Stimulated activated CD4-positive, alpha-beta T cell treated with anti-CD3 and anti-CD28 coated beads, Interleukin-1b, Interleukin-23, amount 100 ng/mL, for 48 hours (primary cell): ENCODE data around the gene CD101.
"Not testable (repeated sequence)": the region's sequence is repeated elsewhere in the genome, so short reads cannot be mapped to it uniquely, and the experiment has no call there.

Experiments
- DNase-seq: peaks from one replicate; pipeline ENCODE4 v3.0.0-alpha.2; 2020

Gene CD101, protein sequence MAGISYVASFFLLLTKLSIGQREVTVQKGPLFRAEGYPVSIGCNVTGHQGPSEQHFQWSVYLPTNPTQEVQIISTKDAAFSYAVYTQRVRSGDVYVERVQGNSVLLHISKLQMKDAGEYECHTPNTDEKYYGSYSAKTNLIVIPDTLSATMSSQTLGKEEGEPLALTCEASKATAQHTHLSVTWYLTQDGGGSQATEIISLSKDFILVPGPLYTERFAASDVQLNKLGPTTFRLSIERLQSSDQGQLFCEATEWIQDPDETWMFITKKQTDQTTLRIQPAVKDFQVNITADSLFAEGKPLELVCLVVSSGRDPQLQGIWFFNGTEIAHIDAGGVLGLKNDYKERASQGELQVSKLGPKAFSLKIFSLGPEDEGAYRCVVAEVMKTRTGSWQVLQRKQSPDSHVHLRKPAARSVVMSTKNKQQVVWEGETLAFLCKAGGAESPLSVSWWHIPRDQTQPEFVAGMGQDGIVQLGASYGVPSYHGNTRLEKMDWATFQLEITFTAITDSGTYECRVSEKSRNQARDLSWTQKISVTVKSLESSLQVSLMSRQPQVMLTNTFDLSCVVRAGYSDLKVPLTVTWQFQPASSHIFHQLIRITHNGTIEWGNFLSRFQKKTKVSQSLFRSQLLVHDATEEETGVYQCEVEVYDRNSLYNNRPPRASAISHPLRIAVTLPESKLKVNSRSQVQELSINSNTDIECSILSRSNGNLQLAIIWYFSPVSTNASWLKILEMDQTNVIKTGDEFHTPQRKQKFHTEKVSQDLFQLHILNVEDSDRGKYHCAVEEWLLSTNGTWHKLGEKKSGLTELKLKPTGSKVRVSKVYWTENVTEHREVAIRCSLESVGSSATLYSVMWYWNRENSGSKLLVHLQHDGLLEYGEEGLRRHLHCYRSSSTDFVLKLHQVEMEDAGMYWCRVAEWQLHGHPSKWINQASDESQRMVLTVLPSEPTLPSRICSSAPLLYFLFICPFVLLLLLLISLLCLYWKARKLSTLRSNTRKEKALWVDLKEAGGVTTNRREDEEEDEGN

DNA sequence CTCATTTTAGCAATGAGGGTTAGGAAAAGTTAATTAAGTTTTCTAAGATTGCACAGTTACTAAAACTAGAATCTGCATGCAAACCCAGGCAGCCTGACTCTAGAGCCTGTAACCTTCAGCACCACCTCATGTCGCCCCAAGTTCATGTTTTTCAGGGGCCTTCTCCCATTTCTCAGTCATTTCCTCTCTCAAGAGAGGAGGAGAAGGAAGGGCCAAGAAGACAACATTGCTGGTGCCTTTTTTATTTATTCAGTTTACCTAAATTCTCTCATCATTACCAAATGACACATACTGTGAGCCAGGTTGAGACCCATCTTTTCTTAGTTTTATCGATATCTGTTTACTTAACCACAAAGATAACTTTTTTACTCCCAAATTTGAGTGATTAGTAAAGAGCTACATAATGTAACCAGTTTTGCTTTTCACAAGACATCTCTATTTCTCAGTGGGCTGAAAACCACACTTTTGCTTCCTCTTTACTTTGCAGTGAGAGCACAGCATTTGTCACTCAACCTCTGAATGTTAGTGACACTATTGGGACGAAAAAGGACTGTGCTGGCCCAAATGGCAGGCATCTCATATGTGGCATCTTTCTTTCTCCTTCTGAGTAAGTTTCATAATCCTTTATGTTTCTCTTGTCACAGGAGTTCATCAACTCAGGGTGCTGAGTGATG, at the start of gene CD101:
Gene CD101 (plus strand): TSS at position 507 of the 674 bp plus-strand sequence. CDS start 58 bp downstream, at position 565.
- DNase-seq, result peak; percentile 66

DNA sequence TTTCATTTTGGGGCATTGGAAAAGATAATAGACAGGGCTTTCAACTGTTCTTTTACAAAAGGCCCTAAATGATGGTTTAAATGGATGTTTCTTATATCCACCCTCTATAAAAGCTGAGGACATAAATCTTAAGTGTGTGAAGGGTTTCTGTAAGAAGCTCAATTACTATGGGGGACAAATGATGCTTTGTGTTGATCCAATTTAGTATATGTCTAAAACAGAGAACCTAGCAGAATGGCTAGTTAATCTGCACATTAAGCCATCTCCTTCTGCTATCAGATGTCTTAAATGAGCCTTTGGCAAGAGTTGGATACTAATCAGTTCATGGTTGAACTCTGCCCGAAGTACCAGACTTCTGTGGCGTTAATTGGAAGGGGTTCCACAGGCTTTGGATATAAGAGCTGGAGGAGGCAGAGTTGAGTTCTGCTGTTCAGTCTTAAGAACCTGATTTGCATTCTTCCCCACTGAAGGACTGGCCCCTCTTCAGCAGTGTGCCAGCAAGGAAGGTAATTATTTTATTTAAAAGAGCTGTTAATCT, 48.8 kb upstream of the CD101 start:
- DNase-seq, result no peak

DNA sequence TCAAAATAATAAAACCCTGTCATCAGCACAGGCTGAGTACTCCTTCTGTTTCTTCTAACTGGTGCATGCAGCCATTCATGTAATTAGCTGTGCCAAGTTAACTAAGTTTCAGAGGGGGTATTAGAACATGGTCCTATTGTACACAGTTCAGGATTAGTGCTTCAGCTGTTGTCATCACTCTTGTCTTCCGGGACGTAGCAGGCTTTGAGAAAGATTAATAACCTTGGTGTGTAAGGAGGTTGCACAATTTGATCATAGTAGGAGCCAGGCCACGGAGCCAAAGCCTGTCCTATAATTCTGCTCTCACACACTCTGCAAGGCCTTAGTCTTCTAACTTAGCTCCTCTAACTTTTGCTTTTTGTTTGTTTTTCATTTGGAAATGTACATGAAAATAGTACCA, 47.1 kb upstream of the CD101 start:
- no peak for DNase-seq

DNA sequence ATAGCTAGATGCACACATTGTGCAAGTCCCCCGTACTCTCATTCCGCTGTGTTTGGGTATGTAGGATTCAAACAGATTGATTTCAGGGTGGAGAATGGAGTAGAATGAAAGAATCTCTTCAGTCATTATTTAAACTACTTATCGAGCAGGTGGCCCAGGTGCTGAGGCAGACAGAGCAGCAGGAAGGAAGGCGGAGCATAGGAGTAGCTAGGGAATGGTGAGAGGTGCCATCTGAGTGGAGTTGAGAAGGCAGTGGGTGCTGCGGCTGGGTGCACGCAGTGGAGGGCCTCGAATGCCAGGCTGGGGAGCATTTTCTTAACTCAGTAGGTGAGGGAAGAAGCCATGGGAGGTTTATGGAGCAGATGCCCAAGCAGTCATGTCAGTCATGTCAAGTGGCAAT, 45.2 kb upstream of the CD101 start:
- no peak for DNase-seq

DNA sequence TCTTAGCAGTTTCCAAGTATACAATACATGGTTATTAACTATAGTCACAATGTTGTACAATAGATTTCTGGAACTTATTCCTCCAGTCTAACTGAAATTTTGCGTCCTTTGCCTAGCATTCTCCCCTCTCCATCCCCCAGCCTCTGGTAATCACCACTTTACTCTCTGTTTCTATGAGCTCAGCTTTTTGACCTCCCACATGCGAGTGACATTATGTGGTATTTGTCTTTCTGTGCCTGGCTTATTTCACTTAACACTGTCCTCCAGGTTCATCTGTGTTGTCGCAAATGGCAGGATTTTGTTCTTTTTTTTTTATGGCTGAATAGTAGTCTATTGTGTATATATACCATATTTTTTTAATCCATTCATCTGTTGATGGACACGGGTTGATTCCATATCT, 43.9 kb upstream of the CD101 start:
- DNase-seq, result no peak

DNA sequence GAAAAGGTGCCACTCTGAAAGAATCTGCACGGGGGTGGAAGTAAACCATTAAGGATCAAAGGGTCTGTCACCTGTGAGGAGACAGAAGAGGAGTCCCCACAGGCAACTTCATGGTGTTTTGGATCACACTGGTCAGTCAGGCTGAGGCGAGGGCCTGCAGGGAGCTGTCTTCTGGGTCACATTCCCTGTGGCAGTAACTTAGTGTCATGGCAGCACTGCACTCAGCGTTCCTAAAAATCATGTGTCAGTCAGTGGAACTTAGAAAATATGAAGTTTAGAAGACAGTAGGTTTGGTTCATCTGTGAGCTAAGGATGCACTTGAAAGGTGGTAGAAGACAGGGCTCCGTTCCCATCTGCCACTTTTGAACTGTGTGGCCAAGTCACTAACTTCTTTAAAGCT, 43.5 kb upstream of the CD101 start:
- DNase-seq, result no peak

DNA sequence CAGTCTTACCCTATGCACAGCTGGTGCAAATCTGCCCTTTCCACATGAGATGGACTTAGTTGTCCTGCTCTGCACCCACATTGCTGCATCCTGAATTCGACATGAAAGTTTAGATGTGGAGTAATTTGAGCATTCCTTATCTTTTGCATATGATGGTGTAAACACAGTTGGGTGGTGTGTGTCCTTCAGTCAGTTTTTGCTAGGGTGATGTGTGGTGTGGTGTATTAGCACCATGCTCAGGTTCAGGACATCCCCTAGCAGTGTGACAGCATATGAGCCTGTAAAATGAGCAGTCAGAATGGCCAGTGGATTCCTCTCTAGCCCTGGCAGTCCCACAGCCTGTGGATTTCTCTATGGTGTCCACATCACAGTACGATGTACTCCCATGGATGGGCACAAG, 42.6 kb upstream of the CD101 start:
- no peak for DNase-seq

DNA sequence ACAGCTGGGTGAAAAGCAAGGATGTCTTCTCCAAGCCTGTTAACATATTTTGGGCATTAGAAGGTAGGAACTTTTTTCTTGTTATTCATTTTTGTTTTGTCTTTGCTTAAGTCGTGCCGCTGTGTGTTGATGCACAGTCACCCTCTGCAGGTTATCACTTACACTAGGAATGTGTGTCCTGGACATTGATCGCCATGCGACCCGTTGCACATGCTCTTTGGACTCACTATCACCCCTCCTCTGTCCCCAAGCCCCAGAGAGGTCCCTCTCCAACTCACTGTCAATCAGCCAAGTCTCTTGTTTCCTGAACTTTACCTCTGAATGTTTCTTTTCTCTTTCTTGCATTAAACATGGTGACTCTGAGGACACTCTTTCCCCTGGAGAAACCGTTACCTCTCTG, 40.0 kb upstream of the CD101 start:
- no peak for DNase-seq

DNA sequence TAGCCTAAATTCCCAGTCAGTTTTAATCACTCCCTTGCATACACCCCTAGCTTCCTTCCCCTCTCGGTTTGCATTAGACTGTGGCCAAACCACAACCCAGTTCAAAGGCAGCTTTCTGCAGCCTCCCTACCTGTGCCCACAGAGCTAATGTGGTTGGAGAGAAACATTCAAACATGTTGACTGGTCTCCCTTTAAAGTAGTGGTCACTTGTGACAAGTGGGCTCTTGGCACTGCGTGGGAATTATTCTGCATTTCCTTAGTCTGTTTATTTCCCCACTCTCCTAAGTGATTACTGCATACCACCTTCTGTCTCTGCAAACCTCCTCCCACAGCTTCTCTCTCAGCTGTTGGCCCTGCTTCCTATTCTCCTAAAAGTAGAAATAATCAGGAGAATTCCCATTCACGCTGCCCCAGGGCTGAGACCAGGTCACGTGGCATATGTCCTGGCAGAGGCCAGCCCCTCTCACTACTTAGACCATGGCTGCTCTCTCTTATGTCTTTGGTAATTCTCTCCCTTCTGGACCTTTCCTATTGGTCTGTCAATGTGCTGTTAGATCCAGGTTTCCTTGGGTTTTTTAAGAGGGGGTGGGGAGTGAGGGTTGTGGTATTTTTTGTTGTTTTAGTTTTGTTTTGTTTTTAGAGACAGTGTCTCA, 38.4 kb upstream of the CD101 start:
- DNase-seq, result no peak

DNA sequence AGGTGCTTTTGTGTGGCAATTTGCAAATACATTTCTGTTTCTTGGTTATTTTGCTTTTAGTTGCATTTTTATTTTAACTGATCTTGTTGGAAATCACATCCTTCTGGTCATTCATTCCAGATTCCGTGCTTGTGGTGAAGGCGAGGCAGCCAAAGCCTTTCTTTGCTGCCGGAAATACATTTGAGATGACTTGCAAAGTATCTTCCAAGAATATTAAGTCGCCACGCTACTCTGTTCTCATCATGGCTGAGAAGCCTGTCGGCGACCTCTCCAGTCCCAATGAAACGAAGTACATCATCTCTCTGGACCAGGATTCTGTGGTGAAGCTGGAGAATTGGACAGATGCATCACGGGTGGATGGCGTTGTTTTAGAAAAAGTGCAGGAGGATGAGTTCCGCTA, 34.8 kb upstream of the CD101 start:
- no peak for DNase-seq

DNA sequence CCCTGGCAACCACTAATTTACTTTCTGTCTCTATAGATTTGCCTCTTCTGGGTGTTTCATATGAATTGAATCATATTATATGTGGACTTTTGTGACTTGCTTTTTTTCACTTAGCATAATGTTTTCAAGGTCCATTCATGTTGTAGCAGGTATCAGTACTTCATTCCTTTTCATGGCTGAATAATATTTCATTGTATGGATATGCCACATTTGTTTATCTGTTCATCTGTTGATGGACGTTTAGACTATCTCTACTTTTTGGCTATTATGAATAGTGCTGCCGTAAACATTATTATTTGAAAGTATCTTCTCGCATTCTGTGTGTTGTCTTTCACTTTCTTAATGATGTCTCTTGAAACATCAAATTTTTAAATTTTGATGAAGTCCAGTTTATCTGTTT, 32.8 kb upstream of the CD101 start:
- no peak for DNase-seq

DNA sequence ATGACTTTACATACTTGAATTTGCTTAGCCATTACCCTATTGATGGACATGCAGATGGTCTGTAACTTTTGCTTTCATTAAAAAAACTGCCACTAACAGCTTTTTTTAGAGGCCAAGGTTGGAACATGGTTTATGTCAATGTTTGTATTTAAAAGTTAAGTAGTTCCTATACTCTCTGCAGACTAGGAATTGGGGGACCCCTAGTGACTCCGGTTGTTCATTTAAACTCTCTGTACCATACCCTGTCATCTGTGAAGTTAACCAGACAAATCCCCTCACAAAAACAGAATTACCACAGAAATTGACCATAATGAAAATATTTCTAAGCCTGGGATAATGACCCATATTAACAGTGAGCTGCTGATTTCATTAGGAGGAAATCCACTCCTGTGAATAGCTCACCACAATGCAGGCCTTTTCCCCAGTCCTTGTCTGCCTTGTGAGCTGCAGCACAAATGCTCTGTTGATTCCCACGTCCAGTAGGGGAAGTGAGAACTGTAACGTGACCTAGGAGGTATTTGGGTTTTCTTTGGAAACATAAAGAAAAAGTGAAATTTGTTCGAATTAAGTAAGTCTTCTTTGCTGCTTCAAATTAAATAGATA, 30.2 kb upstream of the CD101 start:
- no peak for DNase-seq

DNA sequence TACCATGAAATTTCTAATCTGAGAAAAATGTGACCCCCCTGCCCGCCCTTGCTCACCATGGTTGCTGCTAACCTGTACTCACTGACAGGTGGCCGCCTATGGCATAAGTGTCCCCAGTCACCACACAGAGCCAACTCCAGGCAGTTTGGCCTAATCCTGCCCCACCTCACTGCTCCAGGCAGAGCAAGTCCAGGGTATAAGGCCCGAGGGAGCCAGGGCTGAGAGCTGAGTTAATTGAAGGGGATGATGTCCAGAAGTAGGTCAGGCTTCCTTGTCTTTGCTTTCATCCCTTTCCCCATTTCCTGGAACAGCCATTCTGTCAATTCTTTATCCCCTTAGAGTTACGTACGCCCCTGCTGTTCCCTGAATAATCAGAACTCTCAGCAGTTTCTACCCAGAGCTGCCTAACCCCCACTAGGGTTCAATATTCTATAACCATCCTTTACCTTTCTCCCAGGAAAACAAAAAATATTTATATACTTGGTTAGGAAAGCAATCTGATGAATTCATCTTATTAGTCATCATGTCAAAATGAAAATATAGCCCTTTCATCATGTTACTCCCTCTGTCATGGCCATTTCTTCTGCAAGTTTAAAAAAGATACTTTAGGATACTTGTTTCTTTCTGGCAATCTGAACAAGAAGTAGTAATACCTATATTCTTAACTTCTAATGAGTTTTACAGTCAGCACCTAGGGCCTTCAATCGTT, 29.4 kb upstream of the CD101 start:
- no peak for DNase-seq

DNA sequence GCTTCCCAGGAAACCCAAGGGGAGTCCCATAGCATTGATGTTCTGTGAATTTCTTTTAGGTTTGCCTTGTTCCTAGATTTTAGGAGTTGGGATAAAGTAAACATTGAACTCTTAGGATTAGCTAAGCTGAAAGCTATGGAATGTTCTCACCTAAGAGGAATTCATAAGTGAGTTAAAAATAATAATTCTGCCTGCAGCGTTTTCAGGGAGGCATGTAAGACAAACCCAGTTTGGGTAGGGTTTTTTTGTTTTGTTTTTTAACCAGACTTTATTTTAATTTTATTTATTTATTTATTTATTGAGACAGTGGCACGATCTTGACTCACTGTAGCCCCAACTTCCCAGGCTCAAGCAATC, 28.9 kb upstream of the CD101 start:
- DNase-seq, result no peak

DNA sequence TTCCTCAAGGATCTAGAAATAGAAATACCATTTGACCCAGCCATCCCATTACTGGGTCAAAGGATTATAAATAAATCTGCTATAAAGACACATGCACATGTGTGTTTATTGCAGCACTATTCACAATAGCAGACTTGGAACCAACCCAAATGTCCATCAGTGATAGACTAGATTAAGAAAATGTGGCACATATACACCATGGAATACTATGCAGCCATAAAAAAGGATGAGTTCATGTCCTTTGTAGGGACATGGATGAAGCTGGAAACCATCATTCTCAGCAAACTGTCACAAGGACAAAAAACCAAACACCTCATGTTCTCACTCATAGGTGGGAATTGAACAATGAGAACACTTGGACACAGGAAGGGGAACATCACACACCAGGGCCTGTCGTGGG, 21.3 kb upstream of the CD101 start:
- DNase-seq, result not testable (repeated sequence)

DNA sequence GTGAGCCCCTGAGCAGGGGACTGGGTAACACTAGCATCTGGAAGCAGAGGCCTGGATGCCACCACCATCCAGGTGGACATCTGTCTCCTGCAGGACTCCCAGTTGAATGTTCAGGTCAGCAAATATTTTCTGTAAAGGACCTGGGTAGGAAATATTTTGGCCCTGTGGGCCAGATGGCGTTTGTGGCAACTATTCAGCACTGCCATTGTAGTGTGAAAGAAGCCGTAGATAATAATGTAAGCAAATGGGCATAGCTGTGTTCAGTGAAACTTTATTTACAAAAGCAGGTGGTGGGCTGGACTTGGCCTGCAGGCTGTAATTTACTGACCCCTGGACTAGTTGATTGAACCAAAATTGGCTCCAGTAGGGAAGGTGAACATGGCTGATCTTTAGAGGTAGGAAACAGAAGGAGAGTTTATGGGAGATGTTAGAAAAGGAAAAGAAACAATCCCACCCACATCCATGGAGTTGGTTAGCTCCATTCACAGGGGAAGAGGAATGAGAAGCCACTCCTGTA, 20.0 kb upstream of the CD101 start:
- no peak for DNase-seq

DNA sequence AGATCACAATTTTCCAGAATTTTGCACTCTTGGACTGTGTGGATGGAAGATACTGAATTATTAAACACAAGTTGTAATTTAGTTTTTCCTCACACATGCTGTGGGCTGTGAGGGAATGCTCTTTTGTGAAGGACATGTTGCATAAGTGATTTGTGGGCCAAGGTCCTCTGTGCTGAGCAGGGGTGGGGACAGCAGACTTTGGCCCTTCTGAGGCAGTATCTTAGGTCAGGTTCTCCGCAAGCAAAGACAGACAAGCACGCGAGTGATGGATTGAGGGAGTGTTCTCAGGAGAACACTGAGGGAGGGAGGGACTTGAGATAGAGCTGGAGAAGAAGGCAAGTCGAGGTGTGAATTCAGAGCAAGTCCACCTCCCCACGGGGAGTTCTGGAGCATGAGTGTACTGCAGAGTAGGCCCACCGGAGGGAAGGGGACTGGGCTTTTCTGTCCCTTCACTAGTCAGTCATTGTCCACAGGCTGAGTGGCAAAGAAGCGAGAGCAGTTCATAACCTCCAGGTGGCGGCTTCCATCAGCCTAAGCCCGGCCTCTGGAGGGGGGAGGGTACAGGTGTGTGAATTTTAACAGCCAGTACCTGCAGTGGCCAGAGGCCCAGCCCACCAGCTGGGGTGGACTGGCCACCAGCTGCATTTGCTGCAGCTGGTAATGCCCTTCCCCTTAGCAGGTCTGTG, 19.1 kb upstream of the CD101 start:
- DNase-seq, result no peak

DNA sequence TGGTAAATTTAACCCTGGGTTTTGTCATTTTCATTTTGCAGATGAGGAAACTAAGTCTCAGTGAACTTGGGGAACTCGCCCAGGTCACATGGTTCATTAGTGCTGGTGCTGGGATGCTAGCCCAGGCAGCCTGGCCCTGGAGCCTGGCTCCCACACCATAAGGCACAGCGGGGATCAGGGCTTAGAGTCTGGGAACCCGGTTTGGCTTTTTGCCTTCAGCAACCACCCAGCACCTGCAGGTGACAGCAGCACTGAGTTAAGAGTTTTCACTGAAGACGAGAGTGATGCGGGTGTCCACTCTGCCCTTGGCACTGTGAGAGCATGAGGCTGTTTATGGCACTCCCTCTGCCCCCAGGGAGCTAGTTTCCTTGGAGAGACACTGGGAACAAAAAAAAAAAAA, 18.4 kb upstream of the CD101 start:
- no peak for DNase-seq

DNA sequence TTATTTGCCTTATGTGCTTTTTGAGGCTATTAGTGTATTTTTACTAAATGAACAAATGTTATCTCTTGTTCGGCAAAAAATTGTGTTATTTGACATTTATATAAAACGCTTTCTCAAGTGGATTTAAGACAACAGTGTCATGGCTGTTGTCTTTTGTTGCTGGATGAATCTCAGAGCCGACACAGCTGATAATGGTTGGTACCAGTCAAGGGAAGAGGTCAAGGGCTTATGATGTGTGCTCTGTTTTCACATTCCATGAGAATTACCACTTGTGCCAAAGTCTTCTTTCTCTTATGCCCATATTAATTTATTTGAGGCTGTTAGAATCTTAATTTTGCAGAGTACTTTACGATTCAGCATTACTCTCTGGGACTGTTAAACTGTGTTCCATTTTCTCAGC, 17.9 kb upstream of the CD101 start:
- no peak for DNase-seq

DNA sequence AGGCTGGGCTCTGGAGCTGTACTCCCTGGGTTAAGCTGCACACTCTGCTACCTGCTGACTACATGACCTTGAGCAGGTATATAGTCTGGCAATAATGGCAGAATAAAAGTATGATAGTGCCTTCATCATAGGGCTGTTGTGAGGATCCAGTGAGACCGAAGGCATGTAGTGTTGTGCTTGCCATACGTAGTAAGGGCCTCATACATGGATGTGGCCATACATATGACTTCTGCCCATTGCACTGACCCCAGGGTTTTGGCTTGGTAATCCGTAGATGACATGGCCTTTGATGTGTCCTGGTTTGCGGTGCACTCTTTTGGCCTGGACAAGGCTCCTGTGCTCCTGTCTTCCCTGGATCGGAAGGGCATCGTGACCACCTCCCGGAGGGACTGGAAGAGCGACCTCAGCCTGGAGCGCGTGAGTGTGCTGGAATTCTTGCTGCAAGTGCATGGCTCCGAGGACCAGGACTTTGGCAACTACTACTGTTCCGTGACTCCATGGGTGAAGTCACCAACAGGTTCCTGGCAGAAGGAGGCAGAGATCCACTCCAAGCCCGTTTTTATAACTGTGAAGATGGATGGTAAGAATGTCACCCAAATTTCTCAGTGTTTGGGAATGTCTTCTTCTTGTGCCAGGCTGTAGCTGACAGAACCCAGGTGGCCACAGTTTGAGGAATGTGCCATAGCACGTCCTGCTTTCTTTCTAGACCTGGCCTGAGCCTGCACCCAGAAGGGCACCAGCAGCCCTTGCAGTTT, 17.0 kb upstream of the CD101 start:
- DNase-seq, result no peak
